ENCODE data around the gene GP5. TPM values are rescaled to one million over a fixed set of nuclear protein-coding genes. Genes with fewer than 3 reads are reported as not detected.

The GP5 gene
- total and polyA plus RNA-seq, 2 of the 13 experiments (the other 11 are each of a cell fraction or from before 2014, with no cell fraction given): not detected

DNA sequence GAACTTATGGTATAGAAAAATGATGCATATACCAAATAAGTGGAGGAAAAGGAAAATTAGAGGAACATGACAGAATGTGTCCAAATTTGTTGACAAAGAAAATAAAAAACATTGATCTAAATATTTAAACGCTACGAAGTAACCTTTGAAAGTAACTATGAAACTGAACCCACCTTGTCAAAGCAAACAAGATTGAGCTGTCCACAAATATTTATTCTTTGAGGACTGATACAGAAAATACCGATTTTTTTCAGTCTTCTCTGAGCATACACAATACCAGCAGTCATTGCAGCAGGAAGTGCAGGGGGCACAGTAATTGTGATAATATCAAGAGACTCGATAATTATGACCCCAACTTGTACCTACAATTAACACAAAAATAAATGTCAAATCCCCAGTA, 47.7 kb upstream of the GP5 start (continued):
- no peak for TF ChIP-seq HMGXB4 (CRISPR knock-in tag; IDR thresholded peaks at IDR 0.05; ENCODE audit: borderline replicate concordance in 1 of 2, low read depth in 1 of 2)
- TF ChIP-seq TSC22D2 (CRISPR knock-in tag; IDR thresholded peaks at IDR 0.05; ENCODE audit: borderline replicate concordance): no peak
- peak; percentile 37; the same call in 1 of the 2 replicates for TF ChIP-seq SAP130 (CRISPR knock-in tag; IDR thresholded peaks at IDR 0.05; ENCODE audit: low read depth)
- TF ChIP-seq CHD2 (IDR thresholded peaks at IDR 0.05; ENCODE audit: low read depth, low read length): no peak
- TF ChIP-seq ZMYM3 (CRISPR knock-in tag; IDR thresholded peaks at IDR 0.05): no peak
- no peak for TF ChIP-seq THAP9 (CRISPR knock-in tag; IDR thresholded peaks at IDR 0.05; ENCODE audit: borderline replicate concordance)
- TF ChIP-seq ZNF839 (CRISPR knock-in tag; IDR thresholded peaks at IDR 0.05; ENCODE audit: borderline replicate concordance): no peak
- TF ChIP-seq, protein P1, sequence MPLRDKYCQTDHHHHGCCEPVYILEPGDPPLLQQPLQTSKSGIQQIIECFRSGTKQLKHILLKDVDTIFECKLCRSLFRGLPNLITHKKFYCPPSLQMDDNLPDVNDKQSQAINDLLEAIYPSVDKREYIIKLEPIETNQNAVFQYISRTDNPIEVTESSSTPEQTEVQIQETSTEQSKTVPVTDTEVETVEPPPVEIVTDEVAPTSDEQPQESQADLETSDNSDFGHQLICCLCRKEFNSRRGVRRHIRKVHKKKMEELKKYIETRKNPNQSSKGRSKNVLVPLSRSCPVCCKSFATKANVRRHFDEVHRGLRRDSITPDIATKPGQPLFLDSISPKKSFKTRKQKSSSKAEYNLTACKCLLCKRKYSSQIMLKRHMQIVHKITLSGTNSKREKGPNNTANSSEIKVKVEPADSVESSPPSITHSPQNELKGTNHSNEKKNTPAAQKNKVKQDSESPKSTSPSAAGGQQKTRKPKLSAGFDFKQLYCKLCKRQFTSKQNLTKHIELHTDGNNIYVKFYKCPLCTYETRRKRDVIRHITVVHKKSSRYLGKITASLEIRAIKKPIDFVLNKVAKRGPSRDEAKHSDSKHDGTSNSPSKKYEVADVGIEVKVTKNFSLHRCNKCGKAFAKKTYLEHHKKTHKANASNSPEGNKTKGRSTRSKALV (CRISPR knock-in tag; IDR thresholded peaks at IDR 0.05): no peak
- TF ChIP-seq SMARCC2 (IDR thresholded peaks at IDR 0.05): no peak
- TF ChIP-seq ZNF224 (CRISPR knock-in tag; IDR thresholded peaks at IDR 0.05): no peak
- TF ChIP-seq ZNF891 (CRISPR knock-in tag; IDR thresholded peaks at IDR 0.05): no peak
- TF ChIP-seq, protein P2, sequence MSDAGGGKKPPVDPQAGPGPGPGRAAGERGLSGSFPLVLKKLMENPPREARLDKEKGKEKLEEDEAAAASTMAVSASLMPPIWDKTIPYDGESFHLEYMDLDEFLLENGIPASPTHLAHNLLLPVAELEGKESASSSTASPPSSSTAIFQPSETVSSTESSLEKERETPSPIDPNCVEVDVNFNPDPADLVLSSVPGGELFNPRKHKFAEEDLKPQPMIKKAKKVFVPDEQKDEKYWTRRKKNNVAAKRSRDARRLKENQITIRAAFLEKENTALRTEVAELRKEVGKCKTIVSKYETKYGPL (CRISPR knock-in tag; IDR thresholded peaks at IDR 0.05): no peak
- TF ChIP-seq NKX3-1 (CRISPR knock-in tag; IDR thresholded peaks at IDR 0.05): no peak
- TF ChIP-seq, protein P3, sequence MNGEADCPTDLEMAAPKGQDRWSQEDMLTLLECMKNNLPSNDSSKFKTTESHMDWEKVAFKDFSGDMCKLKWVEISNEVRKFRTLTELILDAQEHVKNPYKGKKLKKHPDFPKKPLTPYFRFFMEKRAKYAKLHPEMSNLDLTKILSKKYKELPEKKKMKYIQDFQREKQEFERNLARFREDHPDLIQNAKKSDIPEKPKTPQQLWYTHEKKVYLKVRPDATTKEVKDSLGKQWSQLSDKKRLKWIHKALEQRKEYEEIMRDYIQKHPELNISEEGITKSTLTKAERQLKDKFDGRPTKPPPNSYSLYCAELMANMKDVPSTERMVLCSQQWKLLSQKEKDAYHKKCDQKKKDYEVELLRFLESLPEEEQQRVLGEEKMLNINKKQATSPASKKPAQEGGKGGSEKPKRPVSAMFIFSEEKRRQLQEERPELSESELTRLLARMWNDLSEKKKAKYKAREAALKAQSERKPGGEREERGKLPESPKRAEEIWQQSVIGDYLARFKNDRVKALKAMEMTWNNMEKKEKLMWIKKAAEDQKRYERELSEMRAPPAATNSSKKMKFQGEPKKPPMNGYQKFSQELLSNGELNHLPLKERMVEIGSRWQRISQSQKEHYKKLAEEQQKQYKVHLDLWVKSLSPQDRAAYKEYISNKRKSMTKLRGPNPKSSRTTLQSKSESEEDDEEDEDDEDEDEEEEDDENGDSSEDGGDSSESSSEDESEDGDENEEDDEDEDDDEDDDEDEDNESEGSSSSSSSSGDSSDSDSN (CRISPR knock-in tag; IDR thresholded peaks at IDR 0.05): no peak
- TF ChIP-seq ADNP (CRISPR knock-in tag; IDR thresholded peaks at IDR 0.05): no peak
- no peak for TF ChIP-seq ZNF709 (CRISPR knock-in tag; IDR thresholded peaks at IDR 0.05)
- TF ChIP-seq ZNF546 (CRISPR knock-in tag; conservative IDR thresholded peaks at IDR 0.05): no peak
- no peak for TF ChIP-seq ZBTB1 (CRISPR knock-in tag; IDR thresholded peaks at IDR 0.05; ENCODE audit: borderline replicate concordance)
- no peak for TF ChIP-seq POLR2AphosphoS2 (IDR thresholded peaks at IDR 0.05; ENCODE audit: low read depth, low read length)
